Caco-2 (cell line): ENCODE data around the gene FRMD4A. TPM values are rescaled to one million over a fixed set of nuclear protein-coding genes. Genes with fewer than 3 reads are reported as not detected.

ENCODE experiments used
- BruUV-seq: library from RNA; stranded (reverse); fragments of 400-500 nt; replicated peaks from 2 replicates; lab custom pipeline; 2021; lab: Mats Ljungman, UMichigan
- CTCF ChIA-PET: fragments of 300-600 bp; sonication (Branson Sonifier 250); formaldehyde crosslinking; loops from one replicate; lab custom pipeline; 2022; ENCODE audit warnings: antibody characterized with exemption; lab: Charles Lee
- POLR2A ChIA-PET: fragments of 300-600 bp; sonication (Branson Sonifier 250); formaldehyde crosslinking; loops from one replicate; lab custom pipeline; 2022; ENCODE audit warnings: antibody characterized with exemption; lab: Charles Lee
- DNase-seq, 2 experiments: peaks; one replicate each; pipeline versions ENCODE4 v3.0.0 to v3.0.0-alpha.2; 2020 to 2022
- H3K27me3 ChIP-seq: replicated peaks from 2 replicates; pipeline ENCODE4 v1.6.0; 2011; ENCODE audit warnings: low read length; ENCODE audit not compliant: control insufficient read depth, insufficient read depth
- H3K36me3 ChIP-seq: 2 replicates; pipeline ENCODE4 v1.5.1; 2011; ENCODE audit warnings: low read length; ENCODE audit not compliant: control insufficient read depth, insufficient read depth
- H3K4me1 ChIP-seq: fragments of 250-450 bp; sonication (Bioruptor Pico); 2 replicates; pipeline ENCODE4 v1.5.1; 2020; ENCODE audit warnings: mild to moderate bottlenecking
- H3K4me3 ChIP-seq: 2 replicates; pipeline ENCODE4 v1.5.1; 2011; ENCODE audit warnings: low read depth, mild to moderate bottlenecking, control low read depth, low read length
- H3K9me3 ChIP-seq: fragments of 250-450 bp; sonication (Bioruptor Pico); 2 replicates; pipeline ENCODE4 v1.5.1; 2020; ENCODE audit warnings: mild to moderate bottlenecking, moderate library complexity
- H3K27ac Mint-ChIP-seq: one replicate; pipeline ENCODE4 v1.8.0; 2022; ENCODE audit warnings: mixed read lengths; ENCODE audit not compliant: unreplicated experiment
- H3K27me3 Mint-ChIP-seq: one replicate; pipeline ENCODE4 v1.8.0; 2022; ENCODE audit warnings: mixed read lengths; ENCODE audit not compliant: insufficient read depth, unreplicated experiment
- H3K36me3 Mint-ChIP-seq: one replicate; pipeline ENCODE4 v1.8.0; 2022; ENCODE audit warnings: mild to moderate bottlenecking, mixed read lengths; ENCODE audit not compliant: insufficient read depth, unreplicated experiment
- H3K4me1 Mint-ChIP-seq: one replicate; pipeline ENCODE4 v1.8.0; 2022; ENCODE audit warnings: low read depth, mixed read lengths; ENCODE audit not compliant: unreplicated experiment
- H3K4me3 Mint-ChIP-seq: one replicate; pipeline ENCODE4 v1.8.0; 2022; ENCODE audit warnings: mild to moderate bottlenecking, moderate library complexity, mixed read lengths; ENCODE audit not compliant: unreplicated experiment
- H3K9me3 Mint-ChIP-seq: one replicate; pipeline ENCODE4 v1.8.0; 2022; ENCODE audit warnings: mixed read lengths; ENCODE audit not compliant: unreplicated experiment
- CTCF ChIP-seq, 2 experiments: fragments of 200-600 bp in 1 of 2; IDR thresholded peaks; 1 replicate in 1 of 2; 2 replicates in 1 of 2; pipeline versions ENCODE4 v1.5.1 to v1.8.0; 2011 to 2022; ENCODE audit warnings: antibody characterized with exemption in 1 of 2, control low read depth in 1 of 2, inconsistent platforms in 1 of 2, low read depth in 1 of 2, low read length in 1 of 2, mild to moderate bottlenecking in 1 of 2, moderate library complexity in 1 of 2; ENCODE audit not compliant: insufficient read depth in 1 of 2, severe bottlenecking in 1 of 2, unreplicated experiment in 1 of 2
- intact Hi-C: fragments of 100-400 bp; cut with micrococcal nuclease; formaldehyde crosslinking; loops from one replicate; pipeline ENCODE4 v1.10.0; 2022; ENCODE audit not compliant: unreplicated experiment
- total RNA-seq: library from RNA; stranded (reverse); gene quantifications from 2 replicates; pipeline ENCODE4 v1.2.3, GENCODE V29; 2022

The FRMD4A gene
- total RNA-seq, 1 experiment from 2014 or later, result 52.1 TPM

- no peak for TF ChIP-seq CTCF (IDR thresholded peaks at IDR 0.05; ENCODE audit: insufficient read depth in 1 of 2, low read depth in 1 of 2, low read length in 1 of 2, severe bottlenecking in 1 of 2, unreplicated experiment in 1 of 2)
- H3K36me3 Mint-ChIP-seq, result no peaks in the 10 kb centered on the region
- H3K4me3 Mint-ChIP-seq, result no peak overlapping the region
- no peaks in the 10 kb centered on the region for H3K27me3 ChIP-seq
- H3K4me1 ChIP-seq, result no peaks in the 10 kb centered on the region
- BruUV-seq, result no TSS peak
- ChIA-PET POLR2A (no interaction called here), CTCF (no interaction called here)
- no peaks in the 10 kb centered on the region for H3K9me3 Mint-ChIP-seq
- H3K27ac Mint-ChIP-seq, result no peak overlapping the region
- no peaks in the 10 kb centered on the region for H3K36me3 ChIP-seq
- intact Hi-C loops, result no loop called here
- H3K4me1 Mint-ChIP-seq, result peaks cover 6% of the 10 kb centered on the region
- peaks cover 6% of the 10 kb centered on the region; the same call in 1 of the 2 replicates for H3K9me3 ChIP-seq
- H3K4me3 ChIP-seq, result no peak overlapping the region
- peaks cover 16% of the 10 kb centered on the region for H3K27me3 Mint-ChIP-seq
- DNase-seq, result no peak
These were observed 174.6 kb downstream of the FRMD4A start for GRCh38 chr10:14156104-14156503.

- H3K27ac Mint-ChIP-seq, result no peak overlapping the region
- DNase-seq, result peak in 1 of 2 experiments; percentile 34
- H3K9me3 ChIP-seq, result peaks cover 6% of the 10 kb centered on the region; the same call in 1 of the 2 replicates
- ChIA-PET POLR2A (no interaction called here), CTCF (no interaction called here)
- H3K4me1 ChIP-seq, result no peaks in the 10 kb centered on the region
- H3K36me3 ChIP-seq, result no peaks in the 10 kb centered on the region
- H3K27me3 ChIP-seq, result no peaks in the 10 kb centered on the region
- H3K9me3 Mint-ChIP-seq, result no peaks in the 10 kb centered on the region
- peaks cover 6% of the 10 kb centered on the region for H3K4me1 Mint-ChIP-seq
- no TSS peak for BruUV-seq
- intact Hi-C loops, result no loop called here
- no peak for TF ChIP-seq CTCF (IDR thresholded peaks at IDR 0.05; ENCODE audit: insufficient read depth in 1 of 2, low read depth in 1 of 2, low read length in 1 of 2, severe bottlenecking in 1 of 2, unreplicated experiment in 1 of 2)
- peak overlapping the region; percentile 56 for H3K4me3 Mint-ChIP-seq
- 0 out of 2 replicates have a peak overlapping the region, but pooled peaks have one; percentile 14 for H3K4me3 ChIP-seq
- peaks cover 14% of the 10 kb centered on the region for H3K27me3 Mint-ChIP-seq
- H3K36me3 Mint-ChIP-seq, result no peaks in the 10 kb centered on the region
These were observed 177.1 kb downstream of the FRMD4A start for GRCh38 chr10:14153570-14154055.

GRCh38 chr10:14151571-14151970 is 179.2 kb downstream of the FRMD4A start:
- H3K4me3 ChIP-seq, result no peak overlapping the region
- ChIA-PET POLR2A (interaction anchor here (0.6 kb wide), 1 partner anchor 687 kb away, joined by 5 read pairs; the partner anchor contains the start of genes HSPA14 and MSANTD7), CTCF (no interaction called here)
- peaks cover 5% of the 10 kb centered on the region for H3K27me3 Mint-ChIP-seq
- H3K36me3 ChIP-seq, result no peaks in the 10 kb centered on the region
- no peak for TF ChIP-seq CTCF (IDR thresholded peaks at IDR 0.05; ENCODE audit: insufficient read depth in 1 of 2, low read depth in 1 of 2, low read length in 1 of 2, severe bottlenecking in 1 of 2, unreplicated experiment in 1 of 2)
- no peaks in the 10 kb centered on the region for H3K36me3 Mint-ChIP-seq
- no peaks in the 10 kb centered on the region for H3K9me3 Mint-ChIP-seq
- no peak overlapping the region for H3K4me3 Mint-ChIP-seq
- peaks cover 6% of the 10 kb centered on the region for H3K4me1 Mint-ChIP-seq
- intact Hi-C loops, result no loop called here
- DNase-seq, result no peak
- H3K27me3 ChIP-seq, result no peaks in the 10 kb centered on the region
- no peaks in the 10 kb centered on the region for H3K4me1 ChIP-seq
- H3K9me3 ChIP-seq, result peaks cover 6% of the 10 kb centered on the region; the same call in 1 of the 2 replicates
- BruUV-seq, result no TSS peak
- no peak overlapping the region for H3K27ac Mint-ChIP-seq
